Lung (tissue), 10 donors: ENCODE measurements around the gene LRPAP1. TPM values are rescaled to one million over a fixed set of nuclear protein-coding genes. Genes with fewer than 3 reads are reported as not detected.
"Not testable (repeated sequence)": the region's sequence is repeated elsewhere in the genome, so short reads cannot be mapped to it uniquely, and the experiment has no call there.

Experiments used
- ATAC-seq: fragments of 200-7000 bp; cut with Tn5 transposase; one replicate; pipeline ENCODE4 v1.9.1; 2020; ENCODE audit warnings: moderate number of reproducible peaks; ENCODE audit not compliant: insufficient read depth, low FRiP score
- DNase-seq, 3 donors: peaks; one replicate each; pipeline ENCODE4 v3.0.0-alpha.2; 2013 to 2017
- H3K27ac ChIP-seq, 2 donors: one replicate each; pipeline ENCODE4 v1.5.1; 2013; ENCODE audit warnings: mild to moderate bottlenecking in 2 of 2, moderate library complexity in 2 of 2, control low read depth in 1 of 2, inconsistent platforms in 1 of 2, low read depth in 1 of 2, low read length in 1 of 2
- H3K27me3 ChIP-seq, 3 donors: one replicate each; pipeline ENCODE4 v1.5.1; 2013; ENCODE audit warnings: low read length in 2 of 3; ENCODE audit not compliant: control insufficient read depth in 3 of 3, insufficient read depth in 3 of 3
- H3K36me3 ChIP-seq, 4 donors: one replicate each; pipeline ENCODE4 v1.5.1; 2013; ENCODE audit warnings: low read length in 4 of 4, mild to moderate bottlenecking in 1 of 4, moderate library complexity in 1 of 4; ENCODE audit not compliant: control insufficient read depth in 4 of 4, insufficient read depth in 4 of 4
- H3K4me1 ChIP-seq, 5 donors: one replicate each; pipeline ENCODE4 v1.5.1; 2013; ENCODE audit warnings: low read length in 5 of 5, mild to moderate bottlenecking in 2 of 5, moderate library complexity in 1 of 5; ENCODE audit not compliant: control insufficient read depth in 5 of 5, insufficient read depth in 5 of 5
- H3K4me3 ChIP-seq: one replicate; pipeline ENCODE4 v1.5.1; 2013; ENCODE audit warnings: mild to moderate bottlenecking, control low read depth, moderate library complexity
- H3K9ac ChIP-seq, 2 donors: one replicate each; pipeline ENCODE4 v1.5.1; 2013; ENCODE audit warnings: low read length in 2 of 2, control low read depth in 1 of 2; ENCODE audit not compliant: insufficient read depth in 1 of 2
- H3K9me3 ChIP-seq, 4 donors: one replicate each; pipeline ENCODE4 v1.5.1; 2013; ENCODE audit warnings: low read length in 3 of 4, mild to moderate bottlenecking in 1 of 4, moderate library complexity in 1 of 4; ENCODE audit not compliant: control insufficient read depth in 4 of 4, insufficient read depth in 3 of 4
- WGBS, 2 donors: extraction: QIAGEN DNeasy Blood & Tissue Kit; methylation state at CpG; one replicate each; pipeline ENCODE4 v1.1.7; 2013; 5-methylcytosine and 5-hydroxymethylcytosine counted together
- polyA plus RNA-seq, 2 donors: library from polyadenylated mRNA; stranded (reverse); fragments of 200-250 nt; gene quantifications; one replicate each; pipeline ENCODE4 v1.2.1, GENCODE V29; 2013
- total RNA-seq, 2 donors: library from RNA; depleted of rRNA in 1 of 2; stranded (reverse); fragments of >200 nt in 1 of 2; gene quantifications; one replicate each; pipeline ENCODE4 v1.2.1, GENCODE V29; 2014 to 2021
- donor health status: Bipolar disorder and iron deficiency.
- donor health status: healthy.
- donor health status: DM: yes; HTN: yes; CAD: no.

LRPAP1 gene
- total and polyA plus RNA-seq, 4 donors, result 46.1 to 289 (median 208) TPM

DNA sequence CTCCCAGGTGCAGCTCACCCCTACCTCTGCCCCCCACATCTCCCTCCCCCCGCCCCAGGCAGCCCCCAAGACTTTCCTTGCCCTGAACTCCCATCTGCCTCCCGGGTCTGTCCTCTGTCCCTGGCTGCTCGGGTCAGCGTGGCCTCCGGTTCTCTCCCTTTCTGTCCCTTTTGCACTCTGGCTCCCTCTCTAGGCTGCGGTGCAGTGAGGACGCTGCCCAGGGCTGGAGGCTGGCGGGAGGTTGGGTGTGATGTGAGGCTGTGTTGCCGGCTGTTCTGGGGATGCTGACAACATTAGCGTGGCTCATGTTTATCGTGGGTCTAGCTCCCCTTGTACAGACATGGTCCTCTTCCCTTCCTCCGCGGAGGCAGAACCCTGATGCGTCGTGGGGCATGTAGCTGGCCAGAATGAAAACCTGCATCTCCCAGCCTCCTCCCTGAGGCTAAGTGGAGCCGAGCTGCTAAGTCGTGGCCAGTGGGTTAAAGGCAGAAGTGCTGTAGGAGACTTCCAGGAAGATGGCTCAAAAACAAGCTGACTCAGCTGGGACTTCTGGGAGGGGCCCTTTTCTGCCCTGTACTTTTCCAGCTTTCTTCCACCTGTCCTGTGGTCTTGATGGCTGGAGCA, 24.1 kb upstream of the LRPAP1 start:
- not testable (repeated sequence) for H3K9ac ChIP-seq, H3K27me3 ChIP-seq, H3K36me3 ChIP-seq, H3K9me3 ChIP-seq, ATAC-seq, DNase-seq, H3K4me1 ChIP-seq, H3K4me3 ChIP-seq, H3K27ac ChIP-seq
- WGBS, 2 donors, result 48 to 67% methylated on average over 17 of the region's 17 CpGs

DNA sequence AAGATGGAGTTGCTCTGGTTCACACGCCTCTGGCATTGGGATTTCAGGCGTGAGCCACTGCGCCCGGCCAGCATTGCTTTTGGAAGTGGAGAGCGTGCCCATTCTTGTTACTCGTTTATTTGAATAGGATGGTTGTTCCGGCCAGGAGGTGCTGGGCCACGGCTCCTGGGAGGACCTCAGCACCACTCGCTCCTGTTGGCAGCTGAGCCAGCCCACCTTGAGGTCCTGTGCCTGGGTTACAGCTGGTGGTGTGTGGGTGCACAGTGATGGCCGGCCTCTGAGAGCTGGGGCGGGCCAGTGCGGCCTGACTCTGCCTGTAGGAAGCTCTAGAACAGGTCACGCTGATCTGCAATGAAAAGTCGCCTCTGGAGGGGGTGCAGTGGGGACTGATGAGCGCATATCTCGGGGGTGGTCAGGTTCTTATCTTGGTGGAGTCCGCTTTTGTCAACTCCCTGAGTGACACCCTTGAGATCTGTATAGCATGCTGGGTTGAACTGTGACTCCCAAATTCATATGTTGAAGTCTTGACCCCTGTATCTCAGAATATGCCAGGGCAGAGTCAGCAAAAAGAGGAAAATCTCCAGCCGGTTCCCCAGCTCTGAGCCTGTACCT, 23.3 kb upstream of the LRPAP1 start:
- H3K36me3 ChIP-seq, H3K9ac ChIP-seq, H3K27ac ChIP-seq, ATAC-seq, DNase-seq, H3K9me3 ChIP-seq, H3K4me1 ChIP-seq, H3K27me3 ChIP-seq, H3K4me3 ChIP-seq: not testable (repeated sequence)
- 72 to 81% methylated on average over 18 of the region's 18 CpGs for WGBS, 2 donors

DNA sequence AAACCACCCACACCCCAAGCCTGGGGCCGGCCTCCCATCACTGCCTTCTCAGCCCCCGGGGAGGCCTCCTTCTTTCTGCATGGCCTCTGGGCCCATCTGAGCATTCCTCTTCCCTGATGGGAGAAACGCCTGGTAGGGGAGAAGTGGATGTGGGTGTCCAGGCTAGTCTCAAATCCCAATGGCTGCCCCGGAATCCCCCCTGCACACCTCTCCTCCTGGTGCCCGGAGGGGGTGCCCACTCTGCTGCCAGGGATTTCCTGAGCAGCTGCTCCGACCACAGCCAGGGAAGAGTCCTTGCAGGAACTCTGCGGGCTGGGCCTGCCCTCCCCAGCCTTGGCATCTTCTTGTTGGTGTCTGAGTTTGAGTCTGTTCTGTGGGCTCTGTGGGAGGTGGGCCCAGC, 19.1 kb upstream of the LRPAP1 start:
- not testable (repeated sequence) for H3K9ac ChIP-seq, H3K27me3 ChIP-seq, H3K4me3 ChIP-seq, ATAC-seq, H3K4me1 ChIP-seq, DNase-seq, H3K36me3 ChIP-seq, H3K27ac ChIP-seq, H3K9me3 ChIP-seq
- 91 to 98% methylated on average over 5 of the region's 7 CpGs for WGBS, 2 donors

DNA sequence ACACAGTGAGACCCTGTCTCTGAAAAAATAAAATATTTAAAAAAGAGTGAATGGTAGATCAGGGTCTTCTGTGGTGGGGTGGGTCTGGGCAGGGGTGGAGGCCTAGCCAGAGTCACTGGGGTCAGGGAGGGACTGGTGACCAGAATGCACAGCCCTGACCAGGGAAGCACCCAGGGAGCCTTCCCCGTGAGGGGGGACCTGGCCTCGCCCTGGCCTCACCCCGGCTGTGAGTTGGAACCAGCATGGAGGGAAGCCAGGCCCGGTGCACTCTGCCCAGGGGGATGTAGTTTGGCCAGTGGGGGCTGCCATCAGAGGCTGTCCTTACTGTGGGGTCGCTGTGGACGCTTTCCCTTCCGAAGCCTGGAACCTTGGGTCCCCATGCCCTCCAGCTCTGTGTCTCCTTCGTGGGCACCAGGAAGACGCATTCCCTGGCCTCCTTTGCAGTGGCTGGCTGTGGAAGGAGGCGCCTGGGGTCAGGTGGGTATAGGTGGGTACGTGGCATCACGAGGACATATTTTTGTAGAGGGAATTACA, 18.6 kb upstream of the LRPAP1 start:
- H3K4me3 ChIP-seq, H3K9ac ChIP-seq, H3K9me3 ChIP-seq, ATAC-seq, H3K27ac ChIP-seq, H3K27me3 ChIP-seq, DNase-seq, H3K4me1 ChIP-seq, H3K36me3 ChIP-seq: not testable (repeated sequence)
- WGBS, 2 donors, result 94 to 96% methylated on average over 12 of the region's 12 CpGs

DNA sequence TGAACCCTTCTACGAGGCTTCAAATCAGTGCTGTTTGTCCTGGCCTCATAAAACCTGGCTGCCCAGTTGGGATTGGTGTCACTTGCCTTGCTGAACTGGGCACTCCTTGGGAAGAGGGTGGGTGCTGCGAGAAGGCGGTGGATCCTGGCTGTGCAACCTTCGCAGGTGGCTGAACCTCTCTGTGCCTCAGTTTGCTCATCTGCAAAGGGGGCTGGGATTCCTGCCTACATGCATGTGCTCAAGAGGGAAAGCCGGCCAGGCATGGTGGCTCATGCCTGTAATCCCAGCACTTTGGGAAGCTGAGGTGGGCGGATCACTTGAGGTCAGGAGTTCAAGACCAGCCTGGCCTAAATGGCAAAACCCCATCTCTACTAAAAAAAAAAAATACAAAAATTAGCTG, 17.8 kb upstream of the LRPAP1 start:
- H3K4me1 ChIP-seq, DNase-seq, H3K9me3 ChIP-seq, H3K9ac ChIP-seq, H3K27ac ChIP-seq, H3K36me3 ChIP-seq, ATAC-seq, H3K27me3 ChIP-seq, H3K4me3 ChIP-seq: not testable (repeated sequence)
- WGBS, 2 donors, result 96 to 97% methylated on average over 5 to 6 of the region's 6 CpGs

DNA sequence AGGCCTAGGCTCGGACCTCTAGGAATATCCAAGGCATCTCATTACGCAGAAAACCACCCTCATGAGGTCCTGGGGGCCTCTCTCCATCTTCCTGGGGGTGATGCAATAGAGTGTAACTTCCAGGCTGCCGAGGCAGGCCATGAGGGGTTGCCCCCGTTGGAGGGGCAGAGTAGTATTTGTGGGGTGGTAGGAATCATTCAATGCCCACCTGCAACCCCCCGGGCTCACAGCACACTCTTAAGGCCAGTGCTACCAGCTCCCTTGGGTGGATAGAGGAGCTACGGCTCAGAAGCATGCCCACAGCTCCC, 17.4 kb upstream of the LRPAP1 start:
- not testable (repeated sequence) for H3K9ac ChIP-seq, H3K27me3 ChIP-seq, ATAC-seq, H3K36me3 ChIP-seq, H3K4me3 ChIP-seq, H3K4me1 ChIP-seq, H3K9me3 ChIP-seq, DNase-seq, H3K27ac ChIP-seq
- 49 to 82% methylated on average over 3 to 5 of the region's 6 CpGs for WGBS, 2 donors

DNA sequence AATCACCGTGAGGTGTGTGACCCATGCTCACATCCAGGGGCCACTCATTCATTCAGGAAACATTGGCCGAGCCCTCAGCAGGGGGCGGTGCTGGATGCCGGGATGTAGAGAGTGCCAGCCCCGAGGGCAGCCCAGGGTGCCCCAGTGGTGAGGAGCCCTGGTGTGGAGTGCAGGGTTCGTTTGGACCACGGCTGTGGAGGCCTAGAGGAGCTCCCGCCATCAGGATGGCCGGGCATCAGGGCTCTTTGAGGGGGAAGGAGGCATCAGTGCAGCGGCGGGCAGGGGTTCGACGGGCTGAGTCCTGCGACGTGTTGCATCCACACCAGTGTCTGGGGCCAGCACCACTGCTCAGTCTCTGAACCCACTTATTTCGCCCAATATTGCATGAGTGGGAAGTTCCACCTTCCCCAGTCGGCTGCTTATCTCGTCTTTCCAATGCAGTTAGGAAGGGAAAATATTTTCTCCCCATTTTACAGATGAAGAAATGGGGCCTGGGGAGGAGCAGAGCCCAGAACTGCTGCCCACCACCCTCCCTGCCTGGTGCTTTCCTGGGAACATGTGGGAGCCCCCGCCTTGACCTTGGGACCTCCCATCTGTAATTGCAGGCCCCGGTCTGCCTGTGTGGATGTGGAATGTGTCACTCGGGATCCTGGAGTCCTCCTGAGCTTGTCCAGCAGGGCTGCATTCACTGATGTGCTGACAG, 16.9 kb upstream of the LRPAP1 start:
- 84 to 87% methylated on average over 13 to 21 of the region's 21 CpGs for WGBS, 2 donors
- not testable (repeated sequence) for H3K9me3 ChIP-seq, H3K27me3 ChIP-seq, H3K27ac ChIP-seq, H3K9ac ChIP-seq, ATAC-seq, DNase-seq, H3K36me3 ChIP-seq, H3K4me1 ChIP-seq, H3K4me3 ChIP-seq

DNA sequence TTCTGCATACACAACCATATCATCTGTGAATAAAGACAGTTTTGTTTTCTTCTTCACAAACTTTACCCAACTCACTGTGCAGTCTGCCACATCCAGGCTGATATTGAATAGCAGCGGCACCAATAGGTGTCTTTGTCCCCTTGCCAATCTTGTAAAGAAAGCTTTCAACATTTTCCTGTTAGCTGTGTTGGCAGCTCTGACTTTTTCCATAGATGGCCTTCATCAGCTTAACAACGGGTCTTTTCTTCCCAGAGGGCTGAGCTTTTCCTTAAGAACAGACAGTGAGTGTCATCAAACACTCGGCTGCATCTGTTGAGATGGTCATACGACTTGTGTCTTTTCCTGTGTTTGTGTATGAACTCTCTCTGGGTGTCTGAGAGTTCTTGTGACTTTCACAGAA, 14.5 kb upstream of the LRPAP1 start:
- not testable (repeated sequence) for H3K9ac ChIP-seq, H3K27ac ChIP-seq, H3K4me1 ChIP-seq, H3K9me3 ChIP-seq, ATAC-seq, H3K4me3 ChIP-seq, H3K27me3 ChIP-seq, H3K36me3 ChIP-seq
- WGBS, 2 donors, result 54 to 57% methylated on average over 4 of the region's 4 CpGs
- peak in 2 of 3 donors; percentile 27 to 68 for DNase-seq
